ENCODE results near the gene ATP11C.
"Not testable (repeated sequence)": the region's sequence is repeated elsewhere in the genome, so short reads cannot be mapped to it uniquely, and the experiment has no call there.

The ATP11C gene

DNA sequence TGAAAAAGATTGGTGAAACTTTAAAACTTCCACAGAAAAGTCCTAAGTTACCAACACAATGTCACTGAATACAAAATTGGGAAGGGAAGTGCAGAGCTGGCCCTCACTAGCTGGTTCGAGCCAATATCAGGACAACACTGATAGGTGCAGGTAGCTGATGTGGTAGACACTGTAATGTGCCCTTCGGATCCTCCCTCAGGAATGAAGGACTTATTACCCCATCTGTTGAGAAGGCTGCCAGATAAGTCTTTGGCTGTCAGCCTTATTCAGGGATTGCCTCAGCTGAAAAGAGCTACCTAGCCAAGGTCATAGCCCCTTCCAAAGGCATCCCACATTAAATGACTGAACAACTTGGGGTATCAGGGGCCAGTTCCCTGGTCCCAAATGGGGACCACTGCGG, 230.2 kb downstream of the ATP11C start:
- DNase-seq = no peak

DNA sequence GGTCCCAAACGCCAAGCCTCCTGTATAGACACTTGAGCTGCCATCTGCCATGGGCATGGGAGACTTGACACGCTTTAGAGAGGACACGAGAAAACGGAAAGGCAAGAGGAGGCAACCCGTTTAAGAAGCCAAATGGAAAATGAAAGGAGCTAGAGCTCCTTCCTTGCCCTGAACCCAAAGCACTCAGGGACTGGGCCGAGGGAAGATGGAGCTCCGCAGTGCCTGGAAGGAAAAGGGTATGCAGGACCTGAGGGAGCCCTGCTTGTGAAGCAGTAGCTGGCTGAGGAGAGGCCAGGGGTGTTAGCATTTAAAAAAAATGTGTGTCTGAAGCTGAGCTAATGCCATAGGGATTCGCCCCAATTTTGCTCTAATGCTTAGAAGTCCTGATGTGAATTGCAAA, 239.9 kb downstream of the ATP11C start:
- no peak for DNase-seq

DNA sequence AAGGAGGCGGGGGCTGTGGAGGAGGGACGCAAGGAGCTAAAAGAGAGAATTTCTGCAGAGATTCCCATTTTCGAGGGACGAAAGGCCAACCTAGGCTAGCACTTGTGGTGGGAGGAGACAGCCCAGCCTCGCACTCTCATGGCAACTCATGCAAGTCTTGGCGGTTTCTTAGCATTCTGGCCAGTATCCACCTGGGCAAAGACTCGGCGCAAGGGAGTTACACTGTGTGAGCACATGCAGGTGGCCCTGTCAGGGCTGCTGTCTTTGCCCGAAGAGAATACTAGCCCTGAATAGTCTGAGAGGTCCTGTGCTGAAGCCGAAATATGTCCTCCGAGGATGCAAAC, 240.4 kb downstream of the ATP11C start:
- DNase-seq = no peak

DNA sequence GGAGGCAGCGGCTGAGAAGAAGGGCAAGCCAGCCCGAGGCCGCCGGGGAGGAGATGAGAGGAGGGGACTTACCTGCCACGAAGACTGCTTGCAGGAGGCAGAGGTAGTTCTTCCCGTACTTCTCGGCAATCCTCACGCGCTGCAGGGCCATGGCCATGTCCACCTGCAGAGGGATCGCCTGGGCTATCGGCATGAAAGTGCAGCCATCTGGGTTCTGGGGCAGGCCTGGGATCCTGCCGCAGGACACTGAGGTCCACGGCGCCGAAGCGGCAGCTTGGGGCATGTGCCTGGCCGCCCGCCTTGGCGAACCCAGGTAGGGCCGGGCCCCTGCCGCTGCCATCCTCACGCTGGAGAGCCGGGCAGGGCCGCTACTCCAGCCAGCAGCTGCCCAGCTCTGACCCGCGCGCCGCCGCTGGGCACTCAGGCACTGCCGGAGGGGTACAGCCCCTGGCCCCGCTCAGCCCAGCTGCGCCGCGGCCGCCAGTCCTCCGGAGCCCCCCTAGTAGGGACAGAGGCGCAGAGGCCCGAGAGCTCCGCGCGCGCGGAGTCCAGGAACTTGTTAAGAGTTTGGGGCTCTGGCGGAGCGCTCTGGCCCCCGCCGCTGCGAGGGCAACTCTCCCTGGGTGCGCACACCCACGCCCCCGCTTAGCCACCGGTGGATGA, 240.9 kb downstream of the ATP11C start:
- no peak for DNase-seq

DNA sequence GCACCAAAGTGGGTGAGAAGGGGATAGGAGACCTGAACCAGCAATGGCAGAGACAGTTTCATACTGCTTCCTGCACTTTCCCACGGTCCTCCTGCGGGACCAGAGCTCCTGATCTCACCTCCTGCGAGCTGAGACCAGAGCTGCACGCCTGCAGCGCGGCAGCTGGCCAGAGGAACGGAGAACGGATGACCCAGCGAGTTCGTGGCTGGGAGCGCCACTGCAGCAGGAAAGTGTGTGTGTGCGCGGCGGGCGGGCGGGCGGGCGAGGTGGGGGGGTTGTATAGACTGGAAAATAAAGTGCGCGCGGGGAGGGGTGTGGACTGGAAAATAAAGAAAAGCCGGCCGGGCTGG, 241.4 kb downstream of the ATP11C start:
- no peak for DNase-seq

DNA sequence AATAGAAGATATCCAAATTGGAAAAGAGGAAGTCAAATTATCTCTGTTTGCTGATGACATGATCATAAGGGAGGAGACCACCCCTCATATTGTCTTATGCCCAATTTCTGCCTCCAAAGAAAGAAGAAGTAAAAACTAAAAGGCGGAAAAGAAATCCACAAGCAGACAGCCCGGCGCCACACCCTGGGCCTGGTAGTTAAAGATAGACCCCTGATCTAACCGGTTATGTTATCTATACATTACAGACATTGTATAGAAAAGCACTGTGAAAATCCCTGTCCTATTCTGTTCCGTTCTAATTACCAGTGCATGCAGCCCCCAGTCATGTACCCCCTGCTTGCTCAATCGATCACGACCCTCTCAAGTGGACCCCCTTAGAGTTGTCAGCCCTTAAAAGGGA, 247.7 kb downstream of the ATP11C start:
- not testable (repeated sequence) for DNase-seq

DNA sequence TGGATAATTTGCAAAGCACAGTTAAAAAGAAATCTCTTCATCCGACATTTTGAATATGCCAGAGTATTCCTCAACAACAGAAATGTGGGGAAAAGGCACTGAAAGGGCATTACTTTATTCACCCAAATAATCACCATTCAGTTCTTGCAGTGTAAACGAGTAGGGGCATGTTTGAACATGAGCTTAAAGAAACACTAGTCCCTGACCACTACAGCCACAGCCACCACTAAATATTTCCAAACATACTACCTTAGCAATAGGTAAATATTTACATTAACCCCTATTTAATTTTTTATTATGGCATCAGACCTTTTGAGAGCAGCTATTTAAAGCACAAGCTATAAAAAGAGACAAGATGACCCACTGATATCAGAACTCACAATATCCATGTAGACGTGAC, 252.5 kb downstream of the ATP11C start:
- no peak for DNase-seq

Measured in stimulated activated CD4-positive, alpha-beta T cell treated with anti-CD3 and anti-CD28 coated beads, Interleukin-4, amount 100 ng/mL, for 4 hours (primary cell).